Inflammatory macrophage treated with lipopolysaccharide for 1 hour (primary cell): ENCODE results near the gene ITGAV.

ENCODE experiments used
- DNase-seq, 2 donors: peaks; one replicate each; pipeline ENCODE4 v3.0.0-alpha.2; 2020 to 2022

The ITGAV gene

GRCh38 chr2:186688813-186689212, 99.0 kb downstream of the ITGAV start:
- no peak for DNase-seq

- no peak for DNase-seq
Measured at GRCh38 chr2:186690786-186691185, 100.9 kb downstream of the ITGAV start.

GRCh38 chr2:186691231-186691630, 101.4 kb downstream of the ITGAV start:
- no peak for DNase-seq

GRCh38 chr2:186691900-186692299, 102.0 kb downstream of the ITGAV start:
- no peak for DNase-seq

- DNase-seq: no peak
Measured at GRCh38 chr2:186693446-186693832, 103.6 kb downstream of the ITGAV start.

- DNase-seq: no peak
Measured at GRCh38 chr2:186695081-186695756, 105.4 kb downstream of the ITGAV start.

GRCh38 chr2:186696290-186696689, 106.4 kb downstream of the ITGAV start:
- no peak for DNase-seq

GRCh38 chr2:186696804-186697203, 106.9 kb downstream of the ITGAV start:
- no peak for DNase-seq

GRCh38 chr2:186697536-186697935, 107.7 kb downstream of the ITGAV start:
- no peak for DNase-seq

- no peak for DNase-seq
Measured at GRCh38 chr2:186699742-186700141, 109.9 kb downstream of the ITGAV start.

GRCh38 chr2:186702006-186702405, 112.2 kb downstream of the ITGAV start:
- no peak for DNase-seq

GRCh38 chr2:186702501-186702900, 112.6 kb downstream of the ITGAV start:
- DNase-seq: no peak

- no peak for DNase-seq
Measured at GRCh38 chr2:186704897-186705296, 115.0 kb downstream of the ITGAV start.

- no peak for DNase-seq
Measured at GRCh38 chr2:186709529-186710450, 119.9 kb downstream of the ITGAV start.

- DNase-seq: no peak
Measured at GRCh38 chr2:186713691-186714090, 123.8 kb downstream of the ITGAV start.

- no peak for DNase-seq
Measured at GRCh38 chr2:186714611-186715010, 124.8 kb downstream of the ITGAV start.

GRCh38 chr2:186716004-186716403, 126.1 kb downstream of the ITGAV start:
- no peak for DNase-seq

- no peak for DNase-seq
Measured at GRCh38 chr2:186716899-186717298, 127.0 kb downstream of the ITGAV start.

GRCh38 chr2:186717320-186718007, 127.6 kb downstream of the ITGAV start:
- no peak for DNase-seq

GRCh38 chr2:186718122-186718521, 128.3 kb downstream of the ITGAV start:
- DNase-seq: no peak

- no peak for DNase-seq
Measured at GRCh38 chr2:186718903-186719302, 129.0 kb downstream of the ITGAV start.

GRCh38 chr2:186721956-186722355, 132.1 kb downstream of the ITGAV start:
- DNase-seq: no peak

GRCh38 chr2:186724736-186725135, 134.9 kb downstream of the ITGAV start:
- no peak for DNase-seq

- no peak for DNase-seq
Measured at GRCh38 chr2:186725783-186726182, 135.9 kb downstream of the ITGAV start.
